ENCODE results near the gene ZEB1.
"Not testable (repeated sequence)": the region's sequence is repeated elsewhere in the genome, so short reads cannot be mapped to it uniquely, and the experiment has no call there.

Gene ZEB1

DNA sequence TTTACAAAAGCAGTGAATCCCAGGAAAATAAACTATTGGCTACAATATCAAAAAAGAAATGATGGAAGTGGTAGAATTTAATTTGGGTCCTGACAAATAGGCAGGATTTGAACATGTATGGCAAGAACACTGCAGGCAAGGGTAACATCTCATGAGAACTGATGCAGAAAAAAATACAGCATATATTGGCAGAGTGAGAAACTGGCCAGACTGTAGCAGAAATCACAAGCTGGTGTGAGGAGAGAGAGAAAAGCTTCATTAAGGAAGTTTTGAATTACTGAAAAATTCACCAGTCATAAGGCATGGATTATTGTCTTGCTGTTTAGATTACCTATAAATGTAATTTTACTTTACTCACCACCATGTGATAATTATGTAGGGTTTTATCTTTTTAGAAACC lies 77.4 kb downstream of the ZEB1 start:
- TF ChIP-seq, protein P1, sequence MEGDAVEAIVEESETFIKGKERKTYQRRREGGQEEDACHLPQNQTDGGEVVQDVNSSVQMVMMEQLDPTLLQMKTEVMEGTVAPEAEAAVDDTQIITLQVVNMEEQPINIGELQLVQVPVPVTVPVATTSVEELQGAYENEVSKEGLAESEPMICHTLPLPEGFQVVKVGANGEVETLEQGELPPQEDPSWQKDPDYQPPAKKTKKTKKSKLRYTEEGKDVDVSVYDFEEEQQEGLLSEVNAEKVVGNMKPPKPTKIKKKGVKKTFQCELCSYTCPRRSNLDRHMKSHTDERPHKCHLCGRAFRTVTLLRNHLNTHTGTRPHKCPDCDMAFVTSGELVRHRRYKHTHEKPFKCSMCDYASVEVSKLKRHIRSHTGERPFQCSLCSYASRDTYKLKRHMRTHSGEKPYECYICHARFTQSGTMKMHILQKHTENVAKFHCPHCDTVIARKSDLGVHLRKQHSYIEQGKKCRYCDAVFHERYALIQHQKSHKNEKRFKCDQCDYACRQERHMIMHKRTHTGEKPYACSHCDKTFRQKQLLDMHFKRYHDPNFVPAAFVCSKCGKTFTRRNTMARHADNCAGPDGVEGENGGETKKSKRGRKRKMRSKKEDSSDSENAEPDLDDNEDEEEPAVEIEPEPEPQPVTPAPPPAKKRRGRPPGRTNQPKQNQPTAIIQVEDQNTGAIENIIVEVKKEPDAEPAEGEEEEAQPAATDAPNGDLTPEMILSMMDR (IDR thresholded peaks at IDR 0.05; ENCODE audit: control insufficient read depth, insufficient read depth, low read depth, low read length, missing control alignments): no peak
- no peak for DNase-seq (ENCODE audit: low read depth)
- no peak overlapping the region for H3K4me3 ChIP-seq (ENCODE audit: control insufficient read depth, low read depth, low read length)

DNA sequence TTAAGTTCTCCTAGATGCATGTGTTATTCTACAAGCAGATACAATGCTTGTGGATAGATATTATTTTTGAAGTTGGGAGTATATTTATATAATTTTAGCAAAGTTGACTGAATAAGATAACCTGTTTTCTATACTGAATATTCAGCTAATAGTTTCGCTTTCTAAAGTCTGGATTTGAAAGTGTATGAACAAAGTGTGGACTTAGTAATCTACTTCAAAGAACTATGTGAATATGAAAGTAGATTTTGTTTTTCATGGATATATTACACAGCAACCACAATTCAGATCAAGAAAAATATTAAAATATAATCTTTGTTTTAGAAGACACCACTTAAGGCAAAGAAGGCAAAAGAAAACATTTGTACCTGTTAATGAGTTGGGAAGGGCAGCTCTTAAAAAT lies 78.8 kb downstream of the ZEB1 start:
- no peak for DNase-seq (ENCODE audit: low read depth)
- no peak overlapping the region for H3K4me3 ChIP-seq (ENCODE audit: control insufficient read depth, low read depth, low read length)
- TF ChIP-seq, protein P1 (IDR thresholded peaks at IDR 0.05; ENCODE audit: control insufficient read depth, insufficient read depth, low read depth, low read length, missing control alignments): no peak

DNA sequence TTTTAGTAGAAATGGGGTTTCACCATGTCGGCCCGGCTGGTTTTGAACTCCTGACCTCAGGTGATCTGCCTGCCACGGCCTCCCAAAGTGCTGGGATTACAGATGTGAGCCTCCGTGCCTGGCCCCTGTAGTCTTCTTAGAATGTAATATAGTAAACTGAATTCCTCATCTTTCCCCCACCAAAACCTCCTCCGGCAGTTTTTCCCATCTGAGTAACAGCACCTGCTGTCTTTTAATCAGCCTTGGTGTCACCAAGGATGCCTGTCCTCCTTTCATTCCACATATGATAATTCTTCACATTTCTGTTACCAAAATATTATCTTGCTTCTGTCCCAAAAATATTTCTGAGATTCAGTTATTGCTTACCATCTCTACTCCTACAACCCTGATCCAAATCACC lies 80.2 kb downstream of the ZEB1 start:
- DNase-seq (ENCODE audit: low read depth): no peak
- H3K4me3 ChIP-seq (ENCODE audit: control insufficient read depth, low read depth, low read length): no peak overlapping the region
- TF ChIP-seq, protein P1 (IDR thresholded peaks at IDR 0.05; ENCODE audit: control insufficient read depth, insufficient read depth, low read depth, low read length, missing control alignments): no peak

- H3K4me3 ChIP-seq (ENCODE audit: control insufficient read depth, low read depth, low read length): no peak overlapping the region
- DNase-seq (ENCODE audit: low read depth): no peak
- TF ChIP-seq, protein P1 (IDR thresholded peaks at IDR 0.05; ENCODE audit: control insufficient read depth, insufficient read depth, low read depth, low read length, missing control alignments): no peak
Measured at GRCh38 chr10:31399631-31400030, 80.6 kb downstream of the ZEB1 start.

- no peak for DNase-seq (ENCODE audit: low read depth)
- no peak overlapping the region for H3K4me3 ChIP-seq (ENCODE audit: control insufficient read depth, low read depth, low read length)
- TF ChIP-seq, protein P1 (IDR thresholded peaks at IDR 0.05; ENCODE audit: control insufficient read depth, insufficient read depth, low read depth, low read length, missing control alignments): no peak
Measured at GRCh38 chr10:31401287-31401686, 82.3 kb downstream of the ZEB1 start.

DNA sequence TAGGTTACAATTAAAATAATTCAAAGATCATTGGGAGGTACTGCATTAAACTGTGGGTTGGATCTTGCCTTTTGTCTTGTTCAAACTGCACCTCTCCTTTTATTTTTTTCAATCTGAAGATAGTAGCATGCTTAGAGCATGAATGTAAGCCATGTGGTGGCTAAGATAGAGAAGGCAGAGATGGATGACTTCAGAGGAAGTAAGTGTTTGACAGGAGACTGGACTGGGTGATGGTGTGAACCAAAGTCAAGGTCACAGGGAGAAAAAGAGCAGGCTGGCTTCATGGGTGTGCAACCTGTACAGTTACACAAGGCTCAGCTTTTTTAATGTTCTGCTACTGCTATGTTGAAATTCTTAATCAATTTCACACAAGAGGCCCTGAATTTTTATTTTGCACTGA lies 85.6 kb downstream of the ZEB1 start:
- TF ChIP-seq, protein P1 (IDR thresholded peaks at IDR 0.05; ENCODE audit: control insufficient read depth, insufficient read depth, low read depth, low read length, missing control alignments): no peak
- DNase-seq (ENCODE audit: low read depth): no peak

DNA sequence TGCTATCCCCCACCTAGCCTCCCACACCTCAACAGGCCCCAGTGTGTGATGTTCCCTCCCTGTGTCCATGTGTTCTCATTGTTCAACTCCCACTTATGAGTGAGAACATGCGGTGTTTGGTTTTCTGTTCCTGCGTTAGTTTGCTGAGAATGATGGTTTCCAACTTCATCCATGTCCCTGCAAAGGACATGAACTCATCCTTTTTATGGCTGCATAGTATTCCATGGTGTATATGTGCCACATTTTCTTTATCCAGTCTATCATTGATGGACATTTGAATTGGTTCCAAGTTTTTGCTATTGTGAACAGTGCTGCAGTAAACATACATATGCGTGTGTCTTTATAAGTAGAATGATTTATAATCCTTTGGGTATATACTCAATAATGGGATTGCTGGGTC lies 86.8 kb downstream of the ZEB1 start:
- DNase-seq (ENCODE audit: low read depth); H3K4me3 ChIP-seq (ENCODE audit: control insufficient read depth, low read depth, low read length): not testable (repeated sequence)

More for the DNA sequence above, 85.6 kb downstream of the ZEB1 start:
- no peak overlapping the region for H3K4me3 ChIP-seq (ENCODE audit: control insufficient read depth, low read depth, low read length)

DNA sequence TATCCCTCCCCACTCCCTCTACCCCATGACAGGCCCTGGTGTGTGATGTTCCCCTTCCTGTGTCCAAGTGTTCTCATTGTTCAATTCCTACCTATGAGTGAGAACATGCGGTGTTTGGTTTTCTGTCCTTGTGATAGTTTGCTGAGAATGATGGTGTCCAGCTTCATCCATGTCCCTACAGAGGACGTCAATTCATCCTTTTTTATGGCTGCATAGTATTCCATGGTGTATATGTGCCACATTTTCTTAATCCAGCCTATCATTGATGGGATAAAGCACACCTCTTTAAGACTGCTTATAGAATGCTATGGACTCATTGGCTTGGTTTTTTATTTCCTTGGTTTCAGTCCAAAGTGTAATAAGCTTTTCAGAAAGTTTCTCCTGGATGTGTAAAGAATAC lies 93.4 kb downstream of the ZEB1 start:
- not testable (repeated sequence) for H3K4me3 ChIP-seq (ENCODE audit: control insufficient read depth, low read depth, low read length); DNase-seq (ENCODE audit: low read depth)
